Breast epithelium (tissue), 4 donors: Measurements from ENCODE around the gene RELT. TPM values are rescaled to one million over a fixed set of nuclear protein-coding genes. Genes with fewer than 3 reads are reported as not detected.
A peak's percentile ranks its signal among the peaks of the same experiment; 100 is the strongest.

Source experiments
- DNase-seq, 2 donors: peaks; one replicate each; pipeline ENCODE4 v3.0.0-alpha.2; 2019; ENCODE audit warnings: low spot score in 2 of 2
- H3K27ac ChIP-seq, 2 donors: fragments of 200-600 bp; sonication (generic) in 1 of 2; one replicate each; pipeline ENCODE4 v1.5.1; 2016 to 2019; ENCODE audit warnings: mild to moderate bottlenecking in 1 of 2
- H3K27me3 ChIP-seq, 2 donors: fragments of 200-600 bp; sonication (generic) in 1 of 2; one replicate each; pipeline versions ENCODE4 v1.5.1 to v1.6.0; 2017 to 2019; ENCODE audit warnings: control low read depth in 1 of 2, mild to moderate bottlenecking in 1 of 2
- H3K36me3 ChIP-seq: fragments of 200-600 bp; one replicate; pipeline ENCODE4 v1.5.1; 2019
- H3K4me1 ChIP-seq, 2 donors: fragments of 200-600 bp; sonication (generic); one replicate each; pipeline ENCODE4 v1.5.1; 2016 to 2019; ENCODE audit warnings: control low read depth in 1 of 2
- H3K4me3 ChIP-seq, 3 donors: fragments of 200-600 bp; sonication (generic); 1 replicate in 2 of 3; 2 replicates in 1 of 3; pipeline ENCODE4 v1.5.1; 2016 to 2019; ENCODE audit warnings: mild to moderate bottlenecking in 3 of 3, moderate library complexity in 2 of 3
- H3K9me3 ChIP-seq, 2 donors: fragments of 200-600 bp; sonication (generic) in 1 of 2; one replicate each; pipeline ENCODE4 v1.5.1; 2016 to 2019; ENCODE audit warnings: control low read depth in 1 of 2
- POLR2A ChIP-seq: fragments of 450-650 bp; IDR thresholded peaks from one replicate; pipeline ENCODE4 v1.6.1; 2016; ENCODE audit warnings: antibody characterized with exemption, mild to moderate bottlenecking, moderate library complexity
- POLR2AphosphoS5 ChIP-seq, 3 donors: sonication (generic); formaldehyde crosslinking; IDR thresholded peaks; one replicate each; pipeline ENCODE4 v1.6.1; 2017; ENCODE audit warnings: antibody characterized with exemption in 3 of 3
- intact Hi-C: fragments of 100-400 bp; cut with DNase I; formaldehyde crosslinking; loops from one replicate; pipeline ENCODE4 v1.15.1; 2023; ENCODE audit warnings: low total_unique reads
- total RNA-seq, 3 donors: library from RNA; depleted of rRNA; stranded (reverse); fragments of >200 nt; gene quantifications; one replicate each; pipeline ENCODE4 v1.1.0, GENCODE V29; 2016
- TF ChIP-seq, protein P1 (sequence below), 3 donors: fragments of 450-650 bp; IDR thresholded peaks; one replicate each; pipeline ENCODE4 v1.5.1; 2016 to 2017; ENCODE audit warnings: antibody characterized with exemption in 3 of 3, mild to moderate bottlenecking in 3 of 3, moderate library complexity in 3 of 3

The RELT gene
- total RNA-seq, 3 donors from 2014 or later = 2.2 to 3.7 (median 2.3) TPM

DNA sequence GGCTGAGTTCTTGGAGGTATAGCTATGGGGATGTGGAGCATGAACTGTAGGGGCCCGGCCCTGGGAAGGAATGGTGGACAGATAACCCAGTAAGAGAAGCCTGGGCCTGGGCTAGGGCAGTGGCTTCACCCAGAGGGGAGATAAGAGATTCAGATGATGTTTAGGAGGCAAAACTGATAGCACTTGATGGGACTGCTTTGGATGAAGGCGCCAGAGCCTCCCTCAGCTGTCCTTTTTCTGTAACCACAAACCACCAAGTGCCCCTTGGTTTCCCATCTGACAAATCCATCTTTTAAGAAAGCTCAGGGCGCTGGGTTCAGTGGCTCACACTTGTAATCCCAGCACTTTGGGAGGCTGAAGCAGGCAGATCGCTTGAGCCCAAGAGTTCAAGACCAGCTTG, 23.4 kb downstream of the RELT start:
- H3K27me3 ChIP-seq = no peaks in the 10 kb centered on the region
- TF ChIP-seq POLR2A = no peak
- DNase-seq = no peak
- no peak overlapping the region for H3K27ac ChIP-seq
- no peaks in the 10 kb centered on the region for H3K36me3 ChIP-seq
- H3K9me3 ChIP-seq = no peaks in the 10 kb centered on the region
- intact Hi-C loops = loop anchor here (10.0 kb wide), 1 partner anchor 115 kb away; no protein-coding TSS in a partner anchor
- no peak overlapping the region for H3K4me3 ChIP-seq
- H3K4me1 ChIP-seq = no peaks in the 10 kb centered on the region

DNA sequence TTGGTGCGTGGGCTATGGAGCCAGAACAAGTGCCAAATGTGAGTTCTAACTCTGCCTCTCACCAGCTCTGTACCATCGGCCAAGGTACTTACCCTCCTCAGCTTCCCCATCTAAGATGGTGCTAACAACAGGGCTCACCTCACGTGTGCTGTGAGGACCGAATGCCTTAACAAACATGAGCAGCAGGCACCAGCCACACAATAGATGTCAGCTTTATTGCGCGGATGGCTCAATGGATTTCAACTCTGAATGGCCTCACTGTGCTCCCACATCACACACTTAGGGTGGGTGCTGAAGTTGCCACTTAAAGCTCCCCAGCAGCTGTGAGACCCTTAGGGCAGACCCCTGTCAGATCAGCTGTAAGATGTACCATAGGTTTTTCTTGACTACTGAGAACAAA, 24.1 kb downstream of the RELT start:
- no peak for DNase-seq
- intact Hi-C loops = loop anchor here (10.0 kb wide), 1 partner anchor 115 kb away; no protein-coding TSS in a partner anchor

DNA sequence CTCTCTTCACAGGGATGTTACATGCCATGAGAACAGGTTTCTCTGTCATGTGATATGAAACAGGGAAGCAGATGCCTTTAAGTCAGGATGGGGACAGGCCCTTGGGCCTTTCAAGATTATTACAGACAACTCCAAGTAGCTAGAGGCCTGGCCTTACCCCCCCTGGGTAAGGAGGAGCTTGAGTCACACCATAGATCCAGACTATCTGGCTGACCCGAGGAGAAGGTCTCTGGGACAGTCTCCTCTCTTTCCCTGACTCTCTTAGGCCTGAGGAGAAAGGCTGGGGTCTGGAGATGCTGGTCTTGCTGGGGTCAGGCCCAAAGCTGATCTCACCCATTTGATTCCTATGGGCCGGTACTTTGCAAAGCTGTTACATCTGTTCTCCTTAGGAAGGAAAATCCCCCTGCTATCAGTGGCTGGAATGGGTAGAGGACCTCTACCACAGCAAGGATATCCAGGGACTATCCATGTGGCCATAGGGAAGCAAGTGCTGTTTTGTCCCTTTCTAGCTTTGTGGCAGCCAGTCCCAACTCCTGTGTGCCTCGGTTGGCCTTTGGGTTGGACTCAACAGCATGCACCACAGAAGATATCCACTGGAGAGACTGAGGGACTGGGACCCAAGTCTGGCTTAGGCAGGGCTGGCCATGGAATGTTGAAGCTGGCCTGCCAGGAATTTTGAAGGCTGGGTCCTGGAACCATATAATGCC, 25.2 kb downstream of the RELT start:
- H3K4me3 ChIP-seq = no peak overlapping the region
- no peaks in the 10 kb centered on the region for H3K27me3 ChIP-seq
- H3K9me3 ChIP-seq = no peaks in the 10 kb centered on the region
- no peaks in the 10 kb centered on the region for H3K4me1 ChIP-seq
- intact Hi-C loops = loop anchor here (10.0 kb wide), 1 partner anchor 113 kb away; no protein-coding TSS in a partner anchor
- DNase-seq = no peak
- TF ChIP-seq POLR2AphosphoS5 (IDR thresholded peaks at IDR 0.05) (no peak), POLR2A (no peak)
- TF ChIP-seq, protein P1, sequence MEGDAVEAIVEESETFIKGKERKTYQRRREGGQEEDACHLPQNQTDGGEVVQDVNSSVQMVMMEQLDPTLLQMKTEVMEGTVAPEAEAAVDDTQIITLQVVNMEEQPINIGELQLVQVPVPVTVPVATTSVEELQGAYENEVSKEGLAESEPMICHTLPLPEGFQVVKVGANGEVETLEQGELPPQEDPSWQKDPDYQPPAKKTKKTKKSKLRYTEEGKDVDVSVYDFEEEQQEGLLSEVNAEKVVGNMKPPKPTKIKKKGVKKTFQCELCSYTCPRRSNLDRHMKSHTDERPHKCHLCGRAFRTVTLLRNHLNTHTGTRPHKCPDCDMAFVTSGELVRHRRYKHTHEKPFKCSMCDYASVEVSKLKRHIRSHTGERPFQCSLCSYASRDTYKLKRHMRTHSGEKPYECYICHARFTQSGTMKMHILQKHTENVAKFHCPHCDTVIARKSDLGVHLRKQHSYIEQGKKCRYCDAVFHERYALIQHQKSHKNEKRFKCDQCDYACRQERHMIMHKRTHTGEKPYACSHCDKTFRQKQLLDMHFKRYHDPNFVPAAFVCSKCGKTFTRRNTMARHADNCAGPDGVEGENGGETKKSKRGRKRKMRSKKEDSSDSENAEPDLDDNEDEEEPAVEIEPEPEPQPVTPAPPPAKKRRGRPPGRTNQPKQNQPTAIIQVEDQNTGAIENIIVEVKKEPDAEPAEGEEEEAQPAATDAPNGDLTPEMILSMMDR (IDR thresholded peaks at IDR 0.05) = no peak
- no peak overlapping the region for H3K27ac ChIP-seq
- H3K36me3 ChIP-seq = no peaks in the 10 kb centered on the region

More for the DNA sequence above, 24.1 kb downstream of the RELT start:
- Histone ChIP-seq H3K36me3 (no peaks in the 10 kb centered on the region), H3K27me3 (no peaks in the 10 kb centered on the region), H3K4me1 (no peaks in the 10 kb centered on the region), H3K27ac (no peak overlapping the region), H3K9me3 (no peaks in the 10 kb centered on the region), H3K4me3 (no peak overlapping the region)
- TF ChIP-seq POLR2AphosphoS5 (IDR thresholded peaks at IDR 0.05) = no peak
- TF ChIP-seq, protein P1 (IDR thresholded peaks at IDR 0.05) = no peak
- no peak for TF ChIP-seq POLR2A

DNA sequence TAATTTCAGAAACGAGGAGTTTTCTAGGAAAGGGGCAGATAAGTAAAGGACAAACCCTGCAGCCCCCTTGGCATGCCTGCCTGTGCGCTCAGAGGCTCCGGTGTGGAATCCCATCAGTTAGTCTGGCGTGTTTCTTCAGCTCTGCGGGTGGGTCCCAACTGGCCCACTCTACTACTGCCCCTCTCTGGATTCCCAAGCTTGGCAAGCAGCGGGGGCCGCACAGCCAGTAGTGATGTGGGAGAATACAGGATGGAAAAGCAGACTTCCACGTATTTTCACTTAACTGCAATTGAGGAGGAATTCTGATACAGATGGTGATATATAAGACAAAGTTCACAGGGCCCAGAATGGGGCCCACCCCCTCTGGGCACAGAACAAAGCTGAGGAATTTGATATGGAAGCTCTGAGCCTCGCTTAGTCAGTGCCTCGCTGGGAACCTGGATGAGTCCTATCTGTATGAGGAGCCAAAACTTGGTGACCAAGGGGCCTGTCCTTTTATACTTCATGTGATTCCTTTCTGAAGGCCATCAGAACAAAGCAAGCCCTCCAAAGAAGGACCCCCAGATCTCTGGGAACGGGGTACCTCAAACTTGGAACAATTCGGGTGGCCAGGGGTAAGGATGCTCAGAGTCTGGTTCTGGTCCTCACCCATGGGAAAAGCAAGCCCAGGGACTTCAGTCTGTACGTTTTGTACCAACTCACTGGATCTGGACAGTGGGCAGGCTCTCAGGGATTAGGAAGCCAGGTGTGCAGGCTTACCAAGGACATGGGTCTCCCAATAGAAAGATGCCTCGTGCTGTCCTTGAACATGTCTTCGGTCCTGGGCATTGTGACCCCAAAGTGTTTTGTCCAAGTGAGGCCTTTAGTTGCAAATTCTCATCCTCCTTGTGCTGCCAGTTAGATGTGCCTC, 26.0 kb downstream of the RELT start:
- no peak overlapping the region for H3K27ac ChIP-seq
- TF ChIP-seq POLR2AphosphoS5 (IDR thresholded peaks at IDR 0.05) (no peak), POLR2A (no peak)
- TF ChIP-seq, protein P1 (IDR thresholded peaks at IDR 0.05) = no peak
- H3K4me1 ChIP-seq = no peaks in the 10 kb centered on the region
- no peak overlapping the region for H3K4me3 ChIP-seq
- no peaks in the 10 kb centered on the region for H3K36me3 ChIP-seq
- H3K27me3 ChIP-seq = no peaks in the 10 kb centered on the region
- DNase-seq = no peak
- intact Hi-C loops = loop anchor here (10.0 kb wide), 1 partner anchor 113 kb away; no protein-coding TSS in a partner anchor
- H3K9me3 ChIP-seq = no peaks in the 10 kb centered on the region

DNA sequence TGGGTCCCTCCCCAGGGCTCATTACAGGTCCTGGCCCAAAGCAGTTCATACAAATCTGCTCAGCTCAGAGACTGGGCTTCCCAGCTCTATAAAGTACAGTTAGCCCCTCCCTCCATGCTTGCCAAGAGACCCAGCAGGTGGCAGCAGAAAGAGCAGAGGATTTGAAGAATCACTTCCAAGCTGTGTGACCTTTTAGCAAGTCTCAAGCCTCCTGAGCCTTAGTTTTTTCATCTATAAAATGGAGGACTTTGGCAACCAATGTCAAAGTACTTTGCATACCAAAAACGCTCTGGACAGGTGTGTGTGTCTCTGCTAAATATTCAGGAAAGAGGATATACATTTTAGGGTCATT, 26.6 kb downstream of the RELT start:
- Histone ChIP-seq H3K4me3 (no peak overlapping the region), H3K27me3 (no peaks in the 10 kb centered on the region), H3K36me3 (no peaks in the 10 kb centered on the region), H3K27ac (no peak overlapping the region), H3K9me3 (no peaks in the 10 kb centered on the region), H3K4me1 (no peaks in the 10 kb centered on the region)
- intact Hi-C loops = loop anchor here (10.0 kb wide), 1 partner anchor 112 kb away; no protein-coding TSS in a partner anchor
- TF ChIP-seq, protein P1 (IDR thresholded peaks at IDR 0.05) = peak in 1 of 3 donors; percentile 10
- TF ChIP-seq POLR2A = no peak
- no peak for DNase-seq
